Vagina (tissue), 2 donors: ENCODE data around the gene CCL14.

ENCODE experiments used
- CTCF ChIP-seq, 3 experiments: fragments of 450-650 bp in 2 of 3; fragments of 200-600 bp in 1 of 3; sonication (generic) in 1 of 3; IDR thresholded peaks; one replicate each; pipeline ENCODE4 v1.5.1; 2017 to 2019; ENCODE audit warnings: antibody characterized with exemption in 3 of 3, mild to moderate bottlenecking in 2 of 3, moderate library complexity in 2 of 3
- POLR2A ChIP-seq, 2 donors: fragments of 450-650 bp; IDR thresholded peaks; one replicate each; pipeline ENCODE4 v1.6.1; 2017; ENCODE audit warnings: antibody characterized with exemption in 2 of 2, mild to moderate bottlenecking in 2 of 2, moderate library complexity in 2 of 2
- POLR2AphosphoS5 ChIP-seq, 2 donors: sonication (generic); formaldehyde crosslinking; IDR thresholded peaks; one replicate each; pipeline ENCODE4 v1.9.0; 2017; ENCODE audit warnings: antibody characterized with exemption in 2 of 2, mild to moderate bottlenecking in 2 of 2, low read depth in 1 of 2; ENCODE audit not compliant: insufficient read depth in 1 of 2

DNA sequence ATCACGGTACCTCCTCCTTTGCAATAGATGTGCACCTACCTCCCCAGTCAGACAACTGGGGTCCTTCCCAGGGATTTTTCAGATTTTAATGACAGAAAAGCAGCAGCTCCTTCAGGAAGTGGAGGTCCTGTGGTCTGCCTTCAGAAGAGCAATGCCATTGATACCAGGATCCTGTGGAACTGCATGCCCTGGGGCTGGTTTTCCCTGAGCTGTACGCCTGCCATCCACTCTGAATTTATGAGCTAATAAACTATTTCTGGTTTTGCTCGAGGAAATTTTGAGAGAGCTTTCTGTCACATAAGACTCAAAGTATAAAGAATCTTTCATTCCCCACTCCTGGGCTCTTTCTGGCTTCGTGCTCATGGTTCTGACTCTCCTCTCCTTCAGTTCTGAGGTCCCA is 41.2 kb upstream of the CCL14 start:
- TF ChIP-seq CTCF (IDR thresholded peaks at IDR 0.05) (no peak), POLR2AphosphoS5 (IDR thresholded peaks at IDR 0.05; ENCODE audit: insufficient read depth in 1 of 2, low read depth in 1 of 2) (no peak), POLR2A (IDR thresholded peaks at IDR 0.05) (no peak)
